Breast epithelium (tissue), 3 donors: ENCODE data around the gene POU2F3.

Source experiments
- CTCF ChIP-seq, 3 donors: fragments of 450-650 bp; IDR thresholded peaks; one replicate each; pipeline ENCODE4 v1.5.1; 2016 to 2017; ENCODE audit warnings: antibody characterized with exemption in 3 of 3, mild to moderate bottlenecking in 3 of 3, moderate library complexity in 3 of 3
- POLR2A ChIP-seq: fragments of 450-650 bp; IDR thresholded peaks from one replicate; pipeline ENCODE4 v1.6.1; 2016; ENCODE audit warnings: antibody characterized with exemption, mild to moderate bottlenecking, moderate library complexity

DNA sequence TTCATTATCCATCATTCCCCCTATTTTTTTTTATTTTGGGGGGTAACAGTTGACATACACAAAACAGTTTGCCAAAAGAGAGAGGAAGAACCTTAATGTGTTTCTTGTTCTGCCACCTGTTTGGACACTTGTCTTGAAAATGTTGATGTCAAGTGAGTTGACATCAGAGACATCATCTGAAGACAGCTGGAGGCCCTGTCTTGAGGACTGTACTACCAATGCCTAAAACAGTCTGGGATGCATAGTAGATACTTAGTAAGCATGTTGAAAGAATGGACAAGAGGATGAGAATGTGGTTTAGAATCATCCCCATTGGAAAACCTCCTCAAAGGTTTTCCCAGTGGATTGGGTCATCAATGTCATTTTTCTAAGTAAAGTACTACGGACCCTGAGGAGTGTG is 93.9 kb downstream of the POU2F3 start:
- no peak for TF ChIP-seq POLR2A
- TF ChIP-seq CTCF (IDR thresholded peaks at IDR 0.05), result no peak
